Smooth muscle cell (in vitro differentiated cells): ENCODE measurements around the gene MPIG6B. TPM values are rescaled to one million over a fixed set of nuclear protein-coding genes. Genes with fewer than 3 reads are reported as not detected.

Source experiments
- DNase-seq: peaks from one replicate; lab custom pipeline; 2025; ENCODE audit not compliant: unreplicated experiment; lab: John Stamatoyannopoulos, UW
- H2AFZ ChIP-seq: fragments of 200-600 bp; sonication (generic); 2 replicates; pipeline ENCODE4 v1.6.0; 2016; ENCODE audit warnings: antibody characterized with exemption, low read depth, mild to moderate bottlenecking
- H3F3A ChIP-seq: fragments of 200-600 bp; sonication (generic); 2 replicates; pipeline ENCODE4 v1.6.0; 2017; ENCODE audit warnings: antibody characterized with exemption, low read depth
- H3K27ac ChIP-seq: fragments of 200-600 bp; sonication (generic); 2 replicates; pipeline ENCODE4 v1.5.1; 2016; ENCODE audit warnings: low read depth, mild to moderate bottlenecking
- H3K27me3 ChIP-seq: fragments of 200-600 bp; sonication (generic); 2 replicates; pipeline ENCODE4 v1.6.1; 2016; ENCODE audit warnings: low read depth, mild to moderate bottlenecking
- H3K36me3 ChIP-seq: fragments of 200-600 bp; sonication (generic); 2 replicates; pipeline ENCODE4 v1.5.1; 2016; ENCODE audit warnings: low read depth
- H3K4me1 ChIP-seq: fragments of 200-600 bp; sonication (generic); 2 replicates; pipeline ENCODE4 v1.5.1; 2016; ENCODE audit warnings: low read depth
- H3K4me2 ChIP-seq: fragments of 200-600 bp; sonication (generic); 2 replicates; pipeline ENCODE4 v1.6.0; 2016; ENCODE audit warnings: mild to moderate bottlenecking
- H3K4me3 ChIP-seq: fragments of 200-600 bp; sonication (generic); 2 replicates; pipeline ENCODE4 v1.5.1; 2016; ENCODE audit warnings: mild to moderate bottlenecking
- H3K79me2 ChIP-seq: fragments of 200-600 bp; sonication (generic); 2 replicates; pipeline ENCODE4 v1.6.0; 2016; ENCODE audit warnings: low read depth, mild to moderate bottlenecking
- H3K9ac ChIP-seq: fragments of 200-600 bp; sonication (generic); 2 replicates; pipeline ENCODE4 v1.6.0; 2016; ENCODE audit warnings: low read depth
- H3K9me3 ChIP-seq: fragments of 200-600 bp; sonication (generic); replicated peaks from 2 replicates; pipeline ENCODE4 v1.5.1; 2016; ENCODE audit warnings: low read depth
- H4K20me1 ChIP-seq: fragments of 200-600 bp; sonication (generic); 2 replicates; pipeline ENCODE4 v1.6.0; 2016; ENCODE audit warnings: low read depth
- WGBS: methylation state at CpG from one replicate; pipeline ENCODE4 v1.1.7; 2016; ENCODE audit warnings: low lambda C conversion rate; 5-methylcytosine and 5-hydroxymethylcytosine counted together
- polyA plus RNA-seq: library from polyadenylated mRNA; unstranded; fragments of >200 nt; fragmentation: Nextera tagmentation; extraction: Ambion mirVana; gene quantifications from 2 replicates; pipeline ENCODE4 v1.2.1, GENCODE V29; 2016
- total RNA-seq: library from RNA; depleted of rRNA; stranded (reverse); fragments of >200 nt; gene quantifications from 2 replicates; pipeline ENCODE4 v1.2.3, GENCODE V29; 2014
- TF ChIP-seq, protein P1 (sequence below): fragments of 200-600 bp; sonication (generic); IDR thresholded peaks from 2 replicates; pipeline ENCODE4 v1.5.1; 2017; ENCODE audit warnings: borderline replicate concordance, mild to moderate bottlenecking, antibody characterized with exemption; ENCODE audit not compliant: insufficient read depth, poor library complexity, severe bottlenecking

MPIG6B gene
- total and polyA plus RNA-seq, 2 experiments from 2014 or later: not detected

DNA sequence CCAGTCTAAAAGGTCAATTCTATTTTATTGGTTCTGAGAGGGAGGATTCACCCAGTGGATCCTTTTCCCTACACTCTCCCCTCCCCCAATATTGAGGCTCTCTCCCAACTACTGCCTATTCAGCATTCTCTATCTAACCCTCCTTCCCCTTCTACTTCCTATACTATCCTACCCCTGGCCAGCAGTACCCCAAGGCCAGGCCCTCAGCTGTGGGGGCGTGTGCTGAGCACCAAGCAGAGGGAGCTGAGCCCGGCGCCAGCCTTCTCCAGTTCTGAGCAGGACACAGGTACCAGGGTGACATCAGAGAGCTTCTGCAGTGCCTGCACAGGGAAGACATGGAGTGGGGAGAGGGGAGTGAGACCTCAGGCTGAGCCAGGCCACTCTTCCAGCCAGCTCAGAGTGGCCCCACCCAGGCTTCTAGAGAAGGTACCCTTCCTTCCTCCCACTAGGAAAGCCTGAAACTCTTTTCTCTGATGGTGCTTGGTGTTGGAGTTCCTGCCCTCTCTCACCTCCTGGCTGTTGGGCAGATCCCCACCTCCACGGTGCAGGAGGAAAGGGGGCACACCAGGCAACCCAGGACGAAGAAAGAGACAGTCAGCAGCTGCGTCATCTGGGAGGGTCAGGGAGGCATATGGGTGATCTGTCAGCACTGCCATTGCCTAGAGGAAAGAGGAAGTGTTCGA is 4.0 kb downstream of the MPIG6B start:
- 96% methylated on average over 7 of the region's 7 CpGs for WGBS

GRCh38 chr6:31727717-31728671 is 4.8 kb downstream of the MPIG6B start:
- no peak overlapping the region for H3K27ac ChIP-seq
- no peak overlapping the region for H3K9ac ChIP-seq
- WGBS: 95% methylated on average over 40 of the region's 41 CpGs
- no peak overlapping the region for H2AFZ ChIP-seq
- no peaks in the 10 kb centered on the region for H3K36me3 ChIP-seq
- H3F3A ChIP-seq: peaks cover 36% of the 10 kb centered on the region
- no peak for DNase-seq
- peaks cover 12% of the 10 kb centered on the region for H3K4me1 ChIP-seq
- TF ChIP-seq, protein P1, sequence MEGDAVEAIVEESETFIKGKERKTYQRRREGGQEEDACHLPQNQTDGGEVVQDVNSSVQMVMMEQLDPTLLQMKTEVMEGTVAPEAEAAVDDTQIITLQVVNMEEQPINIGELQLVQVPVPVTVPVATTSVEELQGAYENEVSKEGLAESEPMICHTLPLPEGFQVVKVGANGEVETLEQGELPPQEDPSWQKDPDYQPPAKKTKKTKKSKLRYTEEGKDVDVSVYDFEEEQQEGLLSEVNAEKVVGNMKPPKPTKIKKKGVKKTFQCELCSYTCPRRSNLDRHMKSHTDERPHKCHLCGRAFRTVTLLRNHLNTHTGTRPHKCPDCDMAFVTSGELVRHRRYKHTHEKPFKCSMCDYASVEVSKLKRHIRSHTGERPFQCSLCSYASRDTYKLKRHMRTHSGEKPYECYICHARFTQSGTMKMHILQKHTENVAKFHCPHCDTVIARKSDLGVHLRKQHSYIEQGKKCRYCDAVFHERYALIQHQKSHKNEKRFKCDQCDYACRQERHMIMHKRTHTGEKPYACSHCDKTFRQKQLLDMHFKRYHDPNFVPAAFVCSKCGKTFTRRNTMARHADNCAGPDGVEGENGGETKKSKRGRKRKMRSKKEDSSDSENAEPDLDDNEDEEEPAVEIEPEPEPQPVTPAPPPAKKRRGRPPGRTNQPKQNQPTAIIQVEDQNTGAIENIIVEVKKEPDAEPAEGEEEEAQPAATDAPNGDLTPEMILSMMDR: no peak
- H3K79me2 ChIP-seq: peaks cover 14% of the 10 kb centered on the region
- H3K27me3 ChIP-seq: no peaks in the 10 kb centered on the region
- peak overlapping the region; percentile 95 for H3K4me2 ChIP-seq
- no peak overlapping the region for H3K4me3 ChIP-seq
- H3K9me3 ChIP-seq: no peaks in the 10 kb centered on the region
- H4K20me1 ChIP-seq: peaks cover 36% of the 10 kb centered on the region

More for the DNA sequence above, 4.0 kb downstream of the MPIG6B start:
- no peaks in the 10 kb centered on the region for H3K27me3 ChIP-seq
- peaks cover 30% of the 10 kb centered on the region for H3F3A ChIP-seq
- peaks cover 7% of the 10 kb centered on the region for H3K79me2 ChIP-seq
- H3K4me3 ChIP-seq: no peak overlapping the region
- H3K4me1 ChIP-seq: peaks cover 12% of the 10 kb centered on the region
- H3K27ac ChIP-seq: no peak overlapping the region
- no peak overlapping the region for H2AFZ ChIP-seq
- peaks cover 27% of the 10 kb centered on the region for H4K20me1 ChIP-seq
- TF ChIP-seq, protein P1: no peak
- no peak overlapping the region for H3K4me2 ChIP-seq
- no peak overlapping the region for H3K9ac ChIP-seq
- no peak for DNase-seq
- no peaks in the 10 kb centered on the region for H3K9me3 ChIP-seq
- H3K36me3 ChIP-seq: no peaks in the 10 kb centered on the region

GRCh38 chr6:31728767-31729514 is 5.8 kb downstream of the MPIG6B start, which contains the start of gene DDAH2:
TSS of gene DDAH2 (minus strand) at chr6:31729299. CDS start at chr6:31729161, 138 bp downstream.
- WGBS: 43% methylated on average over 35 of the region's 36 CpGs
- peak within 1 kb of the TSS; percentile 48 for H3K9ac ChIP-seq
- H3K27ac ChIP-seq: peak within 1 kb of the TSS; percentile 79

More at GRCh38 chr6:31728767-31729514, 5.8 kb downstream of the MPIG6B start, which contains the start of gene DDAH2:
- DNase-seq: no peak
- peak within 1 kb of the TSS; percentile 95 for H3K4me2 ChIP-seq
- H3K79me2 ChIP-seq: peaks cover 24% of the 10 kb centered on the region
- no peaks in the 10 kb centered on the region for H3K36me3 ChIP-seq
- peak within 1 kb of the TSS; percentile 89 for H3K4me3 ChIP-seq
- no peak within 1 kb of the TSS for H2AFZ ChIP-seq
- TF ChIP-seq, protein P1: no peak
- H3F3A ChIP-seq: peaks cover 44% of the 10 kb centered on the region
- H3K4me1 ChIP-seq: peaks cover 14% of the 10 kb centered on the region
- H4K20me1 ChIP-seq: peaks cover 45% of the 10 kb centered on the region
- H3K27me3 ChIP-seq: no peaks in the 10 kb centered on the region
- H3K9me3 ChIP-seq: no peaks in the 10 kb centered on the region
